ENCODE results near the gene ACSM6.

Gene ACSM6

GRCh38 chr10:95193944-95194343, at the start of gene ACSM6:
Gene ACSM6 (plus strand): TSS chr10:95194238. CDS start chr10:95194486, 248 bp downstream.
- H3K27ac ChIP-seq: no peak within 1 kb of the TSS
- no peak within 1 kb of the TSS for H3K4me3 ChIP-seq
- TF ChIP-seq CTCF (IDR thresholded peaks at IDR 0.05): no peak
- no peak for DNase-seq (ENCODE audit: low spot score)

- no peak for DNase-seq (ENCODE audit: low spot score)
- no peak overlapping the region for H3K4me3 ChIP-seq
- H3K27ac ChIP-seq: no peak overlapping the region
- no peak for TF ChIP-seq CTCF (IDR thresholded peaks at IDR 0.05)
Measured at GRCh38 chr10:95168694-95169093, 25.3 kb upstream of the ACSM6 start.

- no peak for DNase-seq (ENCODE audit: low spot score)
- no peak for TF ChIP-seq CTCF (IDR thresholded peaks at IDR 0.05)
- Histone ChIP-seq H3K27ac (no peak overlapping the region), H3K4me3 (no peak overlapping the region)
Measured at GRCh38 chr10:95169522-95169921, 24.5 kb upstream of the ACSM6 start.

- no peak for TF ChIP-seq CTCF (IDR thresholded peaks at IDR 0.05)
- Histone ChIP-seq H3K27ac (no peak overlapping the region), H3K4me3 (no peak overlapping the region)
- no peak for DNase-seq (ENCODE audit: low spot score)
Measured at GRCh38 chr10:95170790-95171189, 23.2 kb upstream of the ACSM6 start.

- TF ChIP-seq CTCF (IDR thresholded peaks at IDR 0.05): no peak
- Histone ChIP-seq H3K4me3 (no peak overlapping the region), H3K27ac (no peak overlapping the region)
- no peak for DNase-seq (ENCODE audit: low spot score)
Measured at GRCh38 chr10:95171336-95171735, 22.7 kb upstream of the ACSM6 start.

GRCh38 chr10:95172851-95173250, 21.2 kb upstream of the ACSM6 start:
- H3K27ac ChIP-seq: no peak overlapping the region
- TF ChIP-seq CTCF (IDR thresholded peaks at IDR 0.05): no peak
- no peak for DNase-seq (ENCODE audit: low spot score)

GRCh38 chr10:95176101-95176500, 17.9 kb upstream of the ACSM6 start:
- no peak overlapping the region for H3K27ac ChIP-seq
- no peak overlapping the region for H3K4me3 ChIP-seq
- DNase-seq (ENCODE audit: low spot score): no peak
- TF ChIP-seq CTCF (IDR thresholded peaks at IDR 0.05): no peak

More at GRCh38 chr10:95172851-95173250, 21.2 kb upstream of the ACSM6 start:
- H3K4me3 ChIP-seq: no peak overlapping the region
